GM12878 (cell line): Measurements from ENCODE around the gene ASF1B. TPM values are rescaled to one million over a fixed set of nuclear protein-coding genes. Genes with fewer than 3 reads are reported as not detected.

ENCODE experiments used
- ATAC-seq: fragments of 200-7000 bp; cut with Tn5 transposase; 3 replicates; pipeline ENCODE4 v1.9.1; 2020; ENCODE audit warnings: mild to moderate bottlenecking, moderate library complexity
- BruUV-seq: library from RNA; stranded (reverse); fragments of 400-500 nt; replicated peaks from 2 replicates; lab custom pipeline; 2021; lab: Mats Ljungman, UMichigan
- CTCF ChIA-PET: fragments of 300-600 bp; sonication (Branson Sonifier 250); formaldehyde crosslinking; extraction: SDS; loops from one replicate; lab custom pipeline; 2021; ENCODE audit warnings: inconsistent platforms; lab: Yijun Ruan, JAX
- POLR2A ChIA-PET: fragments of 350-600 bp; formaldehyde crosslinking; extraction: SDS; loops from one replicate; lab custom pipeline; 2021; ENCODE audit warnings: inconsistent platforms; lab: Charles Lee
- RAD21 ChIA-PET: fragments of 300-600 bp; sonication (Branson Sonifier 250); formaldehyde crosslinking; loops from one replicate; lab custom pipeline; 2023; ENCODE audit warnings: antibody characterized with exemption; ENCODE audit not compliant: unreplicated experiment; lab: Charles Lee
- SMC1A ChIA-PET: fragments of 300-600 bp; sonication (Branson Sonifier 250); formaldehyde crosslinking; loops from one replicate; lab custom pipeline; 2023; ENCODE audit not compliant: unreplicated experiment, uncharacterized antibody; lab: Charles Lee
- DNase-seq: peaks from one replicate; pipeline ENCODE4 v3.0.0-alpha.2; 2011; ENCODE audit warnings: low read depth, low spot score
- FAIRE-seq: peaks from 3 replicates; lab custom pipeline; 2011; peaks lifted over from hg19 to GRCh38; lab: Jason Lieb, UNC
- H2AFZ ChIP-seq: 2 replicates; pipeline ENCODE4 v1.6.0; 2011; ENCODE audit warnings: low read depth, low read length, control low read depth; ENCODE audit not compliant: control insufficient read depth
- H3K27ac ChIP-seq: 2 replicates; pipeline ENCODE4 v1.5.1; 2011; ENCODE audit warnings: control low read depth; ENCODE audit not compliant: control insufficient read depth, insufficient read depth
- H3K27me3 ChIP-seq, 2 experiments: replicated peaks in 1 of 2; 2 replicates each; pipeline versions ENCODE4 v1.6.0 to v1.6.1; 2011; ENCODE audit warnings: low read length in 1 of 2; ENCODE audit not compliant: control insufficient read depth in 2 of 2, insufficient read depth in 2 of 2
- H3K36me3 ChIP-seq, 2 experiments: 2 replicates each; pipeline ENCODE4 v1.5.1; 2011; ENCODE audit warnings: low read length in 1 of 2; ENCODE audit not compliant: control insufficient read depth in 2 of 2, insufficient read depth in 2 of 2
- H3K4me1 ChIP-seq: 2 replicates; pipeline ENCODE4 v1.6.1; 2011; ENCODE audit warnings: mild to moderate bottlenecking, low read length, moderate library complexity, mixed read lengths; ENCODE audit not compliant: control insufficient read depth, insufficient read depth
- H3K4me2 ChIP-seq: 2 replicates; pipeline ENCODE4 v1.6.0; 2011; ENCODE audit warnings: control low read depth; ENCODE audit not compliant: control insufficient read depth, insufficient read depth
- H3K4me3 ChIP-seq: fragments of 200-600 bp; sonication (generic); 2 replicates; pipeline ENCODE4 v1.5.1; 2016
- H3K79me2 ChIP-seq: 2 replicates; pipeline ENCODE4 v1.6.0; 2011; ENCODE audit warnings: low read length; ENCODE audit not compliant: control insufficient read depth, insufficient read depth
- H3K9ac ChIP-seq: 2 replicates; pipeline ENCODE4 v1.8.0; 2011; ENCODE audit warnings: low read length, control low read depth, mixed read lengths; ENCODE audit not compliant: control insufficient read depth, insufficient read depth
- H3K9me3 ChIP-seq: replicated peaks from 3 replicates; pipeline ENCODE4 v1.5.1; 2011; ENCODE audit warnings: mild to moderate bottlenecking, low read length; ENCODE audit not compliant: control insufficient read depth, insufficient read depth
- H4K20me1 ChIP-seq: 2 replicates; pipeline ENCODE4 v1.6.0; 2011; ENCODE audit not compliant: control insufficient read depth, insufficient read depth
- EED ChIP-seq: sonication (generic); IDR thresholded peaks from 2 replicates; pipeline ENCODE4 v1.6.1; 2016; ENCODE audit warnings: antibody characterized with exemption, low read depth
- ETV6 ChIP-seq, 2 experiments: fragments of 450-650 bp in 1 of 2; IDR thresholded peaks in 1 of 2; conservative IDR thresholded peaks in 1 of 2; 2 replicates each; pipeline ENCODE4 v1.6.1; 2014; ENCODE audit warnings: antibody characterized with exemption in 1 of 2, borderline replicate concordance in 1 of 2, low read depth in 1 of 2, mild to moderate bottlenecking in 1 of 2, moderate library complexity in 1 of 2
- HCFC1 ChIP-seq: fragments of 150-350 bp; IDR thresholded peaks from 2 replicates; pipeline ENCODE4 v1.6.1; 2014; ENCODE audit warnings: low read length
- MTA2 ChIP-seq: fragments of 450-650 bp; IDR thresholded peaks from 2 replicates; pipeline ENCODE4 v1.6.1; 2016; ENCODE audit warnings: low read depth, mild to moderate bottlenecking, moderate library complexity
- MTA3 ChIP-seq: IDR thresholded peaks from 2 replicates; pipeline ENCODE4 v1.6.1; 2012; ENCODE audit warnings: low read length, inconsistent platforms, borderline replicate concordance
- NFYB ChIP-seq: IDR thresholded peaks from 2 replicates; pipeline ENCODE4 v1.6.1; 2011; ENCODE audit warnings: low read depth, mild to moderate bottlenecking, low read length, improper control_type of control experiment, moderate library complexity; ENCODE audit not compliant: insufficient read depth
- PAX5 ChIP-seq: IDR thresholded peaks from 2 replicates; pipeline ENCODE4 v1.6.1; 2011; ENCODE audit warnings: low read depth, low read length, borderline replicate concordance
- POU2F2 ChIP-seq: IDR thresholded peaks from 3 replicates; pipeline ENCODE4 v1.6.1; 2011; ENCODE audit warnings: low read depth, mild to moderate bottlenecking, low read length, borderline replicate concordance
- RCOR1 ChIP-seq: conservative IDR thresholded peaks from 2 replicates; pipeline ENCODE4 v1.6.1; 2012; ENCODE audit warnings: low read depth, low read length, improper control_type of control experiment
- RFX5 ChIP-seq: IDR thresholded peaks from 2 replicates; pipeline ENCODE4 v1.6.1; 2011; ENCODE audit warnings: low read depth, low read length, improper control_type of control experiment
- SMAD1 ChIP-seq: fragments of 450-650 bp; IDR thresholded peaks from 2 replicates; pipeline ENCODE4 v1.6.1; 2018; ENCODE audit warnings: mild to moderate bottlenecking, low read depth; ENCODE audit not compliant: partially characterized antibody
- SREBF2 ChIP-seq: IDR thresholded peaks from 2 replicates; pipeline ENCODE4 v1.6.1; 2012; ENCODE audit warnings: mild to moderate bottlenecking, low read length
- SUPT20H ChIP-seq: IDR thresholded peaks from 2 replicates; pipeline ENCODE4 v1.6.1; 2011; ENCODE audit warnings: low read depth, mild to moderate bottlenecking, low read length, moderate library complexity, borderline replicate concordance; ENCODE audit not compliant: control insufficient read depth
- TARDBP ChIP-seq: IDR thresholded peaks from 2 replicates; pipeline ENCODE4 v1.6.1; 2016; ENCODE audit warnings: borderline replicate concordance
- TCF7 ChIP-seq: IDR thresholded peaks from 2 replicates; pipeline ENCODE4 v1.6.1; 2014; ENCODE audit warnings: antibody characterized with exemption, borderline replicate concordance
- YBX1 ChIP-seq: fragments of 450-650 bp; IDR thresholded peaks from 2 replicates; pipeline ENCODE4 v1.6.1; 2016; ENCODE audit warnings: antibody characterized with exemption
- WGBS: methylation state at CpG from one replicate; pipeline ENCODE4 v1.1.6; 2016; ENCODE audit warnings: low lambda C conversion rate; ENCODE audit not compliant: insufficient replicate concordance, insufficient coverage; ENCODE audit errors: missing lambda C conversion rate; 5-methylcytosine and 5-hydroxymethylcytosine counted together
- in situ Hi-C: fragments of 300-500 bp; cut with MboI; formaldehyde crosslinking; loops from 9 replicates; pipeline ENCODE4 v1.14.3; 2018; ENCODE audit warnings: mixed read lengths
- intact Hi-C: fragments of 100-400 bp; cut with micrococcal nuclease; formaldehyde crosslinking; loops from one replicate; pipeline ENCODE4 v1.14.2; 2022; ENCODE audit not compliant: unreplicated experiment
- polyA plus RNA-seq, 11 experiments: library from polyadenylated mRNA; depleted of rRNA in 4 of 11; unstranded in 6 of 11; stranded (reverse) in 5 of 11; fragments of >200 nt; fragmentation: Nextera tagmentation in 4 of 11; fragmentation: Illumina TruSeq in 1 of 11; extraction: Ambion mirVana in 4 of 11; extraction: Trizol in 1 of 11; gene quantifications; 1 replicate in 1 of 11; 2 replicates in 10 of 11; pipeline versions ENCODE4 v1.2.1 to v1.2.3, GENCODE V29; 2011 to 2016; ENCODE audit warnings: inconsistent platforms in 2 of 11, missing spikeins in 2 of 11, low read depth in 1 of 11
- total RNA-seq, 4 experiments: library from RNA; depleted of rRNA in 3 of 4; stranded (reverse); fragments of >200 nt in 3 of 4; fragmentation: Illumina TruSeq in 1 of 4; extraction: Trizol in 1 of 4; gene quantifications; 2 replicates each; pipeline versions ENCODE4 v1.2.1 to v1.2.3, GENCODE V29; 2013 to 2021
- TF ChIP-seq, protein P1 (sequence below): IDR thresholded peaks from 2 replicates; pipeline ENCODE4 v1.6.1; 2012; ENCODE audit warnings: low read depth, low read length, improper control_type of control experiment
- TF ChIP-seq, protein P2 (sequence below): fragments of 450-650 bp; conservative IDR thresholded peaks from 2 replicates; pipeline ENCODE4 v1.6.1; 2017; ENCODE audit warnings: mild to moderate bottlenecking, moderate library complexity
- TF ChIP-seq, protein P3 (sequence below): fragments of 450-650 bp; IDR thresholded peaks from 2 replicates; pipeline ENCODE4 v1.6.1; 2017; ENCODE audit warnings: mild to moderate bottlenecking, low read depth, inconsistent platforms; ENCODE audit not compliant: poor library complexity, severe bottlenecking
- TF ChIP-seq, protein P4 (sequence below): IDR thresholded peaks from 2 replicates; pipeline ENCODE4 v1.6.1; 2011; ENCODE audit warnings: low read depth, low read length, improper control_type of control experiment, borderline replicate concordance

ASF1B gene
- total and polyA plus RNA-seq, 10 of the 15 experiments (the other 5 are each of a cell fraction or from before 2014, with no cell fraction given), result 10.4 to 217 (median 90.2) TPM

DNA sequence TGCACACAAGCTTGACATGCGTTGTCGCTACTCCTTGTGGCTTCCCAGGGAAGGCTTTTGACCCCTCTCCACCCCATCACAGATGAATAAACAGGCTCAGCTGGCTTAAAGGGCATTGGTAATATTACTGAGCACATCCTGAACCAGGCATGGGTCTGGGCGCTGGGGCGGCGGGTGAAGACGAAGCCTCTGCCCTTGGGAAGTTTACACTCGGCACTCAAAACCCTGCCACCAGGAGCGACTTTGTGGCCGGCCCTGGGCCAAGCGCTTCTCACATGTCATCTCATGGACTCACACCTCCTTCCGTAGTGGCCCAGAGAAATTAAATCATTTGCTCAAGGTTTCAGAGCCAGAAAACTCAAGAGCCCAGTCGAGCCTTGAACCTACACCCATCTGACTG is 32.6 kb upstream of the ASF1B start:
- ChIA-PET RAD21 (no interaction called here), CTCF (interaction anchor here (1.7 kb wide), 1 partner anchor 33 kb away, joined by 4 read pairs; the partner anchor contains the start of gene ASF1B)

More for the DNA sequence above, 32.6 kb upstream of the ASF1B start:
- Histone ChIP-seq H3K4me2 (no peak overlapping the region), H3K9me3 (no peaks in the 10 kb centered on the region), H3K27ac (no peak overlapping the region), H3K4me3 (no peak overlapping the region), H2AFZ (no peak overlapping the region), H3K27me3 (no peaks in the 10 kb centered on the region), H4K20me1 (no peaks in the 10 kb centered on the region), H3K36me3 (no peaks in the 10 kb centered on the region), H3K9ac (no peak overlapping the region), H3K79me2 (no peaks in the 10 kb centered on the region), H3K4me1 (peaks cover 8% of the 10 kb centered on the region; the same call in 1 of the 2 replicates)
- in situ Hi-C loops, result no loop called here
- BruUV-seq, result no TSS peak
- no peak for ATAC-seq
- DNase-seq, result no peak
- POLR2A ChIA-PET, result interaction anchor here (0.5 kb wide), 1 partner anchor 64 kb away, joined by 4 read pairs; no protein-coding TSS in a partner anchor
- 84% methylated on average over 12 of the region's 12 CpGs for WGBS
- TF ChIP-seq RFX5 (no peak), TCF7 (no peak), PAX5 (no peak), POU2F2 (no peak), TARDBP (no peak), EED (no peak), NFYB (no peak), MTA3 (no peak), ETV6 (conservative IDR thresholded peaks at IDR 0.05 in 1 of 2, IDR thresholded peaks at IDR 0.05 in 1 of 2; ENCODE audit: borderline replicate concordance in 1 of 2, low read depth in 1 of 2) (no peak), SREBF2 (no peak), YBX1 (no peak), SUPT20H (no peak), MTA2 (no peak), RCOR1 (no peak), HCFC1 (no peak), SMAD1 (no peak)
- TF ChIP-seq, protein P1, sequence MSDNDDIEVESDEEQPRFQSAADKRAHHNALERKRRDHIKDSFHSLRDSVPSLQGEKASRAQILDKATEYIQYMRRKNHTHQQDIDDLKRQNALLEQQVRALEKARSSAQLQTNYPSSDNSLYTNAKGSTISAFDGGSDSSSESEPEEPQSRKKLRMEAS, result no peak
- TF ChIP-seq, protein P2, sequence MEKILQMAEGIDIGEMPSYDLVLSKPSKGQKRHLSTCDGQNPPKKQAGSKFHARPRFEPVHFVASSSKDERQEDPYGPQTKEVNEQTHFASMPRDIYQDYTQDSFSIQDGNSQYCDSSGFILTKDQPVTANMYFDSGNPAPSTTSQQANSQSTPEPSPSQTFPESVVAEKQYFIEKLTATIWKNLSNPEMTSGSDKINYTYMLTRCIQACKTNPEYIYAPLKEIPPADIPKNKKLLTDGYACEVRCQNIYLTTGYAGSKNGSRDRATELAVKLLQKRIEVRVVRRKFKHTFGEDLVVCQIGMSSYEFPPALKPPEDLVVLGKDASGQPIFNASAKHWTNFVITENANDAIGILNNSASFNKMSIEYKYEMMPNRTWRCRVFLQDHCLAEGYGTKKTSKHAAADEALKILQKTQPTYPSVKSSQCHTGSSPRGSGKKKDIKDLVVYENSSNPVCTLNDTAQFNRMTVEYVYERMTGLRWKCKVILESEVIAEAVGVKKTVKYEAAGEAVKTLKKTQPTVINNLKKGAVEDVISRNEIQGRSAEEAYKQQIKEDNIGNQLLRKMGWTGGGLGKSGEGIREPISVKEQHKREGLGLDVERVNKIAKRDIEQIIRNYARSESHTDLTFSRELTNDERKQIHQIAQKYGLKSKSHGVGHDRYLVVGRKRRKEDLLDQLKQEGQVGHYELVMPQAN, result no peak
- TF ChIP-seq, protein P3, sequence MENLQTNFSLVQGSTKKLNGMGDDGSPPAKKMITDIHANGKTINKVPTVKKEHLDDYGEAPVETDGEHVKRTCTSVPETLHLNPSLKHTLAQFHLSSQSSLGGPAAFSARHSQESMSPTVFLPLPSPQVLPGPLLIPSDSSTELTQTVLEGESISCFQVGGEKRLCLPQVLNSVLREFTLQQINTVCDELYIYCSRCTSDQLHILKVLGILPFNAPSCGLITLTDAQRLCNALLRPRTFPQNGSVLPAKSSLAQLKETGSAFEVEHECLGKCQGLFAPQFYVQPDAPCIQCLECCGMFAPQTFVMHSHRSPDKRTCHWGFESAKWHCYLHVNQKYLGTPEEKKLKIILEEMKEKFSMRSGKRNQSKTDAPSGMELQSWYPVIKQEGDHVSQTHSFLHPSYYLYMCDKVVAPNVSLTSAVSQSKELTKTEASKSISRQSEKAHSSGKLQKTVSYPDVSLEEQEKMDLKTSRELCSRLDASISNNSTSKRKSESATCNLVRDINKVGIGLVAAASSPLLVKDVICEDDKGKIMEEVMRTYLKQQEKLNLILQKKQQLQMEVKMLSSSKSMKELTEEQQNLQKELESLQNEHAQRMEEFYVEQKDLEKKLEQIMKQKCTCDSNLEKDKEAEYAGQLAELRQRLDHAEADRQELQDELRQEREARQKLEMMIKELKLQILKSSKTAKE, result no peak
- TF ChIP-seq, protein P4, sequence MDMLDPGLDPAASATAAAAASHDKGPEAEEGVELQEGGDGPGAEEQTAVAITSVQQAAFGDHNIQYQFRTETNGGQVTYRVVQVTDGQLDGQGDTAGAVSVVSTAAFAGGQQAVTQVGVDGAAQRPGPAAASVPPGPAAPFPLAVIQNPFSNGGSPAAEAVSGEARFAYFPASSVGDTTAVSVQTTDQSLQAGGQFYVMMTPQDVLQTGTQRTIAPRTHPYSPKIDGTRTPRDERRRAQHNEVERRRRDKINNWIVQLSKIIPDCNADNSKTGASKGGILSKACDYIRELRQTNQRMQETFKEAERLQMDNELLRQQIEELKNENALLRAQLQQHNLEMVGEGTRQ, result no peak
- FAIRE-seq, result no peak
- intact Hi-C loops, result no loop called here
- SMC1A ChIA-PET, result interaction anchor here (1.3 kb wide), 1 partner anchor 32 kb away, joined by 3 read pairs; the partner anchor contains the start of gene ASF1B
